ENCODE results near the gene TNRC6C.

- no peak for TF ChIP-seq GATA2 (IDR thresholded peaks at IDR 0.05; ENCODE audit: low read depth, low read length)
- TF ChIP-seq GATA3 (IDR thresholded peaks at IDR 0.05; ENCODE audit: low read depth, low read length), result no peak
These were observed 120.8 kb downstream of the TNRC6C start for GRCh38 chr17:78079253-78079652.

All from SH-SY5Y (cell line).